Muscle layer of duodenum (tissue), 2 donors: ENCODE results near the gene CST5.
"Not testable (repeated sequence)": the region's sequence is repeated elsewhere in the genome, so short reads cannot be mapped to it uniquely, and the experiment has no call there.

Source experiments
- H3K27ac ChIP-seq: one replicate; pipeline ENCODE4 v1.7.0; 2013; ENCODE audit warnings: mild to moderate bottlenecking, low read length
- H3K27me3 ChIP-seq: one replicate; pipeline ENCODE4 v1.7.0; 2013; ENCODE audit warnings: low read depth, mild to moderate bottlenecking, control low read depth, low read length
- H3K36me3 ChIP-seq, 2 donors: one replicate each; pipeline ENCODE4 v1.7.0; 2013; ENCODE audit warnings: low read length in 2 of 2, control low read depth in 1 of 2, mild to moderate bottlenecking in 1 of 2; ENCODE audit not compliant: insufficient read depth in 2 of 2, control insufficient read depth in 1 of 2
- H3K4me1 ChIP-seq, 2 donors: one replicate each; pipeline ENCODE4 v1.7.0; 2013; ENCODE audit warnings: low read length in 2 of 2, mild to moderate bottlenecking in 2 of 2, control low read depth in 1 of 2, moderate library complexity in 1 of 2; ENCODE audit not compliant: insufficient read depth in 2 of 2, control insufficient read depth in 1 of 2
- H3K4me3 ChIP-seq, 2 donors: one replicate each; pipeline ENCODE4 v1.7.0; 2013; ENCODE audit warnings: low read length in 2 of 2, low read depth in 1 of 2, mild to moderate bottlenecking in 1 of 2
- H3K9me3 ChIP-seq, 2 donors: one replicate each; pipeline ENCODE4 v1.7.0; 2013; ENCODE audit warnings: low read length in 2 of 2, control low read depth in 1 of 2, mild to moderate bottlenecking in 1 of 2; ENCODE audit not compliant: control insufficient read depth in 1 of 2
- donor health status: healthy.

The CST5 gene

GRCh38 chr20:23835716-23836115, 43.8 kb downstream of the CST5 start:
- Histone ChIP-seq H3K27ac (no peak overlapping the region), H3K36me3 (no peaks in the 10 kb centered on the region), H3K4me1 (no peaks in the 10 kb centered on the region), H3K27me3 (no peaks in the 10 kb centered on the region), H3K4me3 (no peak overlapping the region), H3K9me3 (no peaks in the 10 kb centered on the region)

DNA sequence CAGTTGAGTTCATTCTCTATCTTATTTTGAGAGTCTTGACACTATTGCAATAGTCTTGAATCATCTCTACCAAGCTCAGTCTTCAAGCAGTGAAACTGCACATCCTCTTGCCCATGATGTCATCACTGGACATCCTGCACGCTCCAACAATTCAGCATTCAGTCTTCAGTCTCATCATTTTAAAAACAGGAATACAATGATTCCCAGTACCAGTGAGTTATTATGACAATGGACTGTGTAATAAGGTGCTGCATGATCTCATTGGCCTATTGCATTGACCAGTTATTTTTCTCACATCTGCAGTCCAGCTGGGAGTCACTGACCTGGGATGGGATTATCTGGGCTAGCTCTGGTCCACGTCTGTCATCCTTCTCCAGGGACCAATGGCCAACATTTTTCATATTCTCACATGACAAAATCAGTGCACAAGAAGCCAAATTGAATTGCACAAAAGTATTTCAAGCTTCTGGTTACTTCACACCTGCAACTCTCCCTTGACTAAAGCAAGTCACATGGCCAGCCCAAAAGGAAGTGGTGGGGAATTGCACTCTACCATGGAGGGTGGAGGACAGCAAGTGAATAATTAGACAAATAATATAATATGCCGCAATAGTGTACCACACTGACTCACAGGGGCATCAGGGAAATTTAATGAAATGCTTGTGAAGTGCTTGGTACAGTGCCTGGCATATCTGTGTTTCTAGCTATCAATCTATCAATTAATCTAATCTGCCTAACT, 46.6 kb downstream of the CST5 start:
- Histone ChIP-seq H3K9me3 (no peaks in the 10 kb centered on the region), H3K27ac (no peak overlapping the region), H3K27me3 (no peaks in the 10 kb centered on the region)

DNA sequence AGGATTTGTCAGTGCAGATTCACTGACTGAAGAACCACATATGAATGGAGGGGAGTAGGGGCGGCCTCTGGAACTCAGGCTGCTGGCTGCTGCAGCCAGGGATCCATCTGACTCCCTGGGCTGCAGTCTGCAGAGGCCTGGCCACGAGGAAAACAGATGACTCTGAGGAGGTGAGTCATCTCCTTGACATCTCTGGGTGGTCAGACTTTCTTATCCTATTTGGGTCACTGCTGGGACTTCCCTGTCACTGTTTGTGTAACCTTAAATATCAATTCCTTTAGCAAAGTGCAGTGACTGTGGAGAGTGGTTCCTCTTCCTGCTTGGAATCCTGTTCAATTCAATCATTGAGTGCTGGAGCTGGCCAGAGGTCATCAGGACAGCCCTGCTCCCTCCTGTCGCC, 47.6 kb downstream of the CST5 start:
- not testable (repeated sequence) for H3K27ac ChIP-seq, H3K4me1 ChIP-seq, H3K4me3 ChIP-seq, H3K36me3 ChIP-seq, H3K9me3 ChIP-seq, H3K27me3 ChIP-seq

More for the DNA sequence above, 46.6 kb downstream of the CST5 start:
- Histone ChIP-seq H3K4me1 (no peaks in the 10 kb centered on the region), H3K4me3 (no peak overlapping the region), H3K36me3 (no peaks in the 10 kb centered on the region)

DNA sequence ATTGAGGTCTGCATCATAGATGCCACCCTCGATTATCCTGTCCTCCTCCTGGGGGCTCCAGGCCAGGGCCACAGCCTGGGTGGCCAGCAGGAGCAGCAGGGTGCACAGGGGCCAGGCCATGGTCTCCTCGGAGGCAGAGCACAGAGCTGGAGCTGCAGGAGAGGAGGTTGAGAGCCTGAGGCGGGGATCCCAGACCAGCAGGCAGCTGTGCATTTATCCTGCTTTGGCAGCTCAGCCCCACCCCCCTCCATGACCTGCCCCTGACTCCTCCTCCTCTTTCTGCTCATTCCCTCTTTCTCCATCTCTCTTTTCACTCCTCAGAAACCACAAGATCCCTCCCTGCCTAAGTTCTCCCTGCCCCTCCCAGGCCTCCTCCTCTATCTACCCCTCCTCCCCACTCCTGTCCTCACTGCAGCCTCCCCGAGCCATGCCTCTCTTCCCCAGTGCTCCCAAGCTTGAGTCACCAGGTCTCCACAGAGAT, 53.0 kb downstream of the CST5 start, which contains the start of gene CST2:
Gene CST2, minus strand, starts transcription at position 189 of the 481 bp plus-strand sequence. Its CDS starts 69 bp downstream, at position 120.
- no peaks in the 10 kb centered on the region for H3K27me3 ChIP-seq
- peaks cover 0 to 8% of the 10 kb centered on the region in 2 donors for H3K4me1 ChIP-seq
- no peak within 1 kb of the TSS for H3K27ac ChIP-seq
- H3K4me3 ChIP-seq, result no peak within 1 kb of the TSS
- H3K36me3 ChIP-seq, result no peaks in the 10 kb centered on the region
- no peaks in the 10 kb centered on the region for H3K9me3 ChIP-seq
